Germinal center (tissue), 1 donor: Measurements from ENCODE around the gene FTO.
A peak's percentile ranks its signal among the peaks of the same experiment; 100 is the strongest.

Source experiments
- DNase-seq: peaks from one replicate; pipeline ENCODE4 v3.0.0; 2012; ENCODE audit warnings: mixed read lengths, low spot score

Gene FTO

GRCh38 chr16:54059319-54059718, 355.4 kb downstream of the FTO start:
- no peak for DNase-seq

DNA sequence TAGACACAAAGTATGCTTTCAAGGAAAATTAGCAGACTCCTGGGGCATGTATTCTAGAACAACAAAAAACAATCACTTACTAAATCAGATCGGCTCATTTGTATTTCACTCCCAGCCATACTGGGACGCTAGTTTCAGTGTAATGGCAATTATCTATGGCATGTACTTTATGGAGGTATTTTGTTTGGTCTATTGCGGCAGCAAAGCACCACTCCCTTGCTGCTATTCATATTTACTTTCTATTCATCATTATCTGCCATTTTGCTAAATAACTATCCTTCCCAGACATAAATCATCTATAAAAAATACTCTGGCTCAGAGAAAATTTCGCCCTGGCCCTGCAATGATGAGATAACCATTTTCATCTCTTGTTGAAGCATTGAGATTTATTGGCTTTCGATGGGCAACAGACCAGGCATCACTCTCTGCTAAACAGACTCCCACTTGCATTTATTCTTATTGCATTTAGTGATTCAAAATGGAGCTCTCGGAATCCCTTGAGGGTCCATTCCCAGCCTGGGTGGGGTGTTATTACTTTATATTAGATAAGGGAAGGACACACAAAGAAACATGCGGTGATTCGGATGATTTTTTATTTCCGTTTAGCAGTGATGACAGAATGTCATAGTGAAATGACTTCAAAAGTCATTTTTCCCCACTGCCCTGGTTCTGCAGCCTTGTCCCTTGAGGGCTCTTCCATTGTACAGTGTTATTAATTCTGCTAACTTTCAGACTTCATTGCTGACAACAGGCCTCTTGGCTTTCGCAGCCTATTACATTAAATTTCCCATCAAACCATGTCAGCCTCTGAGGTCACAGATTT, 356.9 kb downstream of the FTO start:
- DNase-seq: no peak

DNA sequence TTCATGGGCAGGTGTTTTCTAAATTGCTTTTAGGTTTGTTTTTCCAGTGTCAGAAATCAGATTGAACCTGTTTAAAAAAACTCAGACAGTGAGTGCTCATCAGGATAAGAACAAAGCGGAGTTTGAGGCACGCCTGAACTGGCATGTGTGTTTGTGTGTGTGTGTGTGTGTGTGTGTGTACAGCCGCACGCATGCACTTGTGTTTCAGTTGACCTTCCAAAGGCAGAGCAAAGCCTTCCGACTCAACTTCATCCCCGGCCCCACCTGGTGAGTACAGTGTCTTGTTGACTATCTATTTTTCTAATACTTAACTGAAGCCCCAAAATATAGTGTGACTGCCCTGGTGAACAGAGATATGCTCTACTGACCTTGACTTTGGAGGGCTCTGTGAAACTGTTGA, 357.5 kb downstream of the FTO start:
- no peak for DNase-seq

GRCh38 chr16:54062361-54063278, 358.7 kb downstream of the FTO start:
- no peak for DNase-seq

- no peak for DNase-seq
These were observed 359.4 kb downstream of the FTO start for GRCh38 chr16:54063279-54063773.

GRCh38 chr16:54066451-54067105, 362.6 kb downstream of the FTO start:
- no peak for DNase-seq

GRCh38 chr16:54067322-54068065, 363.5 kb downstream of the FTO start:
- no peak for DNase-seq

GRCh38 chr16:54068212-54068611, 364.3 kb downstream of the FTO start:
- DNase-seq: no peak

DNA sequence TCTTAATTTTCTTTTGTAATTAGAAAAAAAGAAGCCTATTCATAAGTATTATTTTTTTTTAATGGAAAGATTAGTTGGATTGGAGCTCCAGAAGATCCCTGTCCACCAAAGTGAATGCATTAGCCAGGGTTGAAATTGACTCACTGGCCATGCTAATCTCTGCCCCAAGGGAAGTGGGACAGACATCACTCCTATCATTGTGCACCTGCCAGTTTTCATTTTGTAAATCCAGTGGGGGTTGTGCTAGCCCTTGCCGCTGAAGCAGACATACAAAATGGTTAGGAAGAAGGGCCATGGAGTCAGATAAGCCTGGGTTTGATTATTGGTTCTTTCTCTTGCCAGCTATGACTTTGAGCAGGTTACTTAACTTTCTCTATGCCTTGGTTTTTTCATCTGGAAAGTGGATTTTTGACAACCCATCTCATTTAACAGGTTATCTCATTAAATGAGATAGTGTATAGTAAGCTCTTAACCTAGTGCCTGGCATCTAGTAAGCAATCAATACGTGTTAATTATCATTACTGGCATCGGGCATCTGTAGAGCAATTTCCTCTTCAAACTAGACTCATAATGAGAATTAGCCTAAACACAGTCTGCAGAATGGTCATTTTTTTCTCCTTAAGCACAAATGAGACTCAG, 365.8 kb downstream of the FTO start:
- no peak for DNase-seq

- DNase-seq: peak; percentile 5
These were observed 366.9 kb downstream of the FTO start for GRCh38 chr16:54070789-54071343.

- no peak for DNase-seq
These were observed 367.6 kb downstream of the FTO start for GRCh38 chr16:54071514-54071913.

- DNase-seq: no peak
These were observed 368.3 kb downstream of the FTO start for GRCh38 chr16:54072237-54072636.

- DNase-seq: no peak
These were observed 369.4 kb downstream of the FTO start for GRCh38 chr16:54073356-54073755.

DNA sequence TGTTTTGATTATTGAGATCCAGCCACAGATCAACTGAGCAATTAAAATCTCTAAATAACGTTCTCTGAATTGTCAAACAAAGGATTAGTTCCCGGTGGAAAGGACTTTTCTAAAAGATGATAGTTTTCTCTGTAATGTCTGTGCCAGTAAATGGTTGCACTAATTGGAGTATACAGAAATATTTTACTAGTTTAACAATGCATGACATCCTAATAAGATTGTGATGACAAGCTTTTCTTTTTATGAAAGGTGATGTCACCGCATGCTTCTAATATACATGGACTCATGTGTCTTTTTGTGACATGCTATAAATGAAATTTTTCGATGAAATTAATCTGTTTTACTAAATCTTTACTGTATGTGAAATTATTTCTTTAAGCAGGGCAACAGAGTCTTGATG, 371.5 kb downstream of the FTO start:
- DNase-seq: no peak

DNA sequence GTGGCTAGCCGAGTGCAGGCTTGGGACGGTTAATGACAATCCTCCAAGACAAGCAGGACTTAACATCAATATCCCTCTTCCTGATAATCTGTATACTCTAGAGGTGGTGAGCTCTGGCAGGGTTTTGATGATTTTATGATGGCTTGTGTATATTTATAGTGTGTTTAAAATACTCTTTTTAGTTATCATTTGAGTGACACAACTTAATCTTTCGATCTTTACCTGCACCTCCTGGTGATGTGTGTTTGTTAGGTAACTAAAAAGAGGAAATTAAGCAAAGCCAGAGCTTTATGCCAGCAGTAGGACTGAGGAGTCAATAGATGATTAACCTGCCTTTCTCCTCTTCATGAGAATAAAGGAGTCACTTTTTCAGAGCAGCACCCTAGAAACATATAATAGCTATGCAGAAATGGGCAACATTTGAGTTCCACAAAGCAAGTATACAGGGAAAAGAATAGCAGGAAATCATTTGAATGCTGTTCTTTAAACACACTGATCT, 372.1 kb downstream of the FTO start:
- DNase-seq: no peak

DNA sequence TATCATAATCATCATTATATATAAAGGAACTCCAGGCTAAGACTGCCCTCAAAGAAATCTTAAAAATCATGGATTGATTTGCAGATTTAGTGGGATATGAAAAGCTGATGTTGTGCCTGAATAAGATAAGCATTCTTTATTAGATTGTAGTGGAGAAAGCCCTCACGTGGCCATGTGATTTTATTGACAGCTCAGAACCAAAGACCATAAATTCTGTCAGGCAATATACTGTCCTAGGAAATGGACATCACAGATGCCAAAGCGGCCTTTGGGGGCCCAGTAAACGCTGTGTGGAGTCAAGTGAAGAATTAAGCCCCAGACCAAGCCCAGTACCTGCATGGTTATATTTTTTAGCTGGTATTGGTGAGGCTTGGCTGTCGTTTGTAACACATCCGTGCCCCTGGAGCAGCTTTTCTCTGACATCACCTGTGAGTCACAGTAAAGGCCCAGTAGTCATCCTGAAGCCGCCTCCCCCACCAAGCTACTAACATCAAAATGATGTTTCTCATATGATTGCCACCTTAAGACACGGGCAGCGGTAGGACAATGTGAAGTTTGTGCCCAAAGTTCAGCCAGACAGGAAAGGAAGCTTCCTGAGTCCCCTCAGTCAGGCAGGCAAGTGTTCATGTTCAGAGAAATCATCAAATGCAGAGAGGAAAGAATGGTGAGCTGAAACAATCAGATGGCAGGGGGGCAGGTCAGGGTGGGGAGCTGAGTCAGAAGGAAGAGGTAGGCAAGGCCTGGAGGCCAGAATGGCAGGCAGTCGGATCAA, 373.3 kb downstream of the FTO start:
- DNase-seq: no peak

- no peak for DNase-seq
These were observed 376.6 kb downstream of the FTO start for GRCh38 chr16:54080524-54081008.

GRCh38 chr16:54086791-54087190, 382.8 kb downstream of the FTO start:
- no peak for DNase-seq

GRCh38 chr16:54090602-54091001, 386.6 kb downstream of the FTO start:
- no peak for DNase-seq

DNA sequence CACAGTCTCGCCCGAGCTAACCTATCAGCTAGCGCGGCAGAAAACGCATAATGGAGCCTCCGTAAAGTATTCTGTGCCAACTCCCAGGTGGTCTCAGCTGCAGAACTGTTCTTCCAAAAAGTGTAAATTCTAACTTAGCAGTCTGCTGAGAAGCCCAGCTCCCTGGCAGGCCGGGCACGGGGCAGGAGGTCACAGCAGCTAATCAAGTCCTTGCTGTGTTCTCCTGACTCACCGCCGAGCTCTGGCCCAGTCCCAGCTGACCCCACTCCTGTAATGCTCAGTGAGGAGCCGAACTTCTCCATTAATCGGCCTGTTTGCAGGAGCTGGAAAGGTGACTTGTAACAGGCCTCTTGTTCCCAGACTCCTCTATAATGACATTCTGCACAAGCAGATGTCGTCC, 389.3 kb downstream of the FTO start:
- DNase-seq: no peak
